Stimulated activated CD8-positive, alpha-beta memory T cell treated with anti-CD3 and anti-CD28 coated beads, Interleukin-4, amount 100 ng/mL, for 48 hours (primary cell): Measurements from ENCODE around the gene CHST1.

Experiments
- DNase-seq: peaks from one replicate; pipeline ENCODE4 v3.0.0-alpha.2; 2020

Gene CHST1

GRCh38 chr11:45673441-45673840 lies 8.0 kb upstream of the CHST1 start:
- no peak for DNase-seq

- no peak for DNase-seq
Observed at GRCh38 chr11:45672593-45672992, 7.2 kb upstream of the CHST1 start.

DNA sequence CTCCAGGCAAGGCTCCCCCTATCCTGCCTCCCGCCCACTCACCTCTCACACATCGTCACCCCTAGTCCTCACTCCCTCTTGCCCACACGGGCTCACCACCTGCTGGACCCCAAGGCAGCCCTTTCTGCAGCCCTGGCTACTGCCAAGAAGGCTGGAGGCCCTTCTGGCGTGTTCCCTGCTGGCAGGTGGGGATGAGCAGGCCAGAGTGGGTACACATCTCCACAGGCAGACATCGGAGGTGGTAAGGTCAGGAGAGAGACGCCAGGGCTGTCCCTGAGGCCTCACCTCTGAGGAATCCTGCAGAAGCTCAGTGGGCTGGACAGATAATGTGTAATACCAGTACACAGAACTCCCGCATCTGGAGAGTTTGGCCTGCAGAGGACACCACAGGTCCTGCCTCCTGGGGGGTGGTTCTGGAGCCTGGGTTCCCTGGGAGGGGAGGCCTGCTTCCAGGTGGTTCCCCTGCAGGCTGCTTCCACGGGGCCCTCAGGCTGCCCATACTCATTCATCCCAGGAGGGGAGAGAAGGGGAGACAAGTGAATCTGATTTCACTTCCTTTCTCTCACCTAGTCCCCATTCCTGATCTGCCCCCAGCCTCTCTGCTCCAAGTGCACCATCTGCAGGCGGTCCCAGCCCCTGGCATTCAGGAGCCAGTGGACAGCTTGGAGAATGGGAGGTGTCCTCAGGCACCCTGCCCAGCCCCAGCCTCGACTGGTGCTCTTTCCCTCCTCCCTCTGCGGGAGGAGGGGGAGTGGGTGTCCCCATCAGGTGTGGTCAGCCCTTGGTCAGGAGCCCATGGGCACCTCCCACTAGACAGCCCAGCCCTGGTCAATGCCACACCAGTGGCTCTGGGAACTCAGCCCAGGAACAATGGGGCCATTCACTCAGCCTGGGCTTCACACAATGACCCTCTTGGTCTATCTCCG lies 6.1 kb upstream of the CHST1 start:
- no peak for DNase-seq

GRCh38 chr11:45670386-45671135 lies 5.1 kb upstream of the CHST1 start:
- DNase-seq: no peak

GRCh38 chr11:45669956-45670355 lies 4.5 kb upstream of the CHST1 start:
- DNase-seq: no peak

GRCh38 chr11:45669146-45669545 lies 3.7 kb upstream of the CHST1 start:
- DNase-seq: no peak

- no peak for DNase-seq
Observed at GRCh38 chr11:45667929-45668680, 2.7 kb upstream of the CHST1 start.

- DNase-seq: no peak
Observed at GRCh38 chr11:45666648-45667642, 1.5 kb upstream of the CHST1 start.

- no peak for DNase-seq
Observed at GRCh38 chr11:45665933-45666647, 668 bp upstream of the CHST1 start.

DNA sequence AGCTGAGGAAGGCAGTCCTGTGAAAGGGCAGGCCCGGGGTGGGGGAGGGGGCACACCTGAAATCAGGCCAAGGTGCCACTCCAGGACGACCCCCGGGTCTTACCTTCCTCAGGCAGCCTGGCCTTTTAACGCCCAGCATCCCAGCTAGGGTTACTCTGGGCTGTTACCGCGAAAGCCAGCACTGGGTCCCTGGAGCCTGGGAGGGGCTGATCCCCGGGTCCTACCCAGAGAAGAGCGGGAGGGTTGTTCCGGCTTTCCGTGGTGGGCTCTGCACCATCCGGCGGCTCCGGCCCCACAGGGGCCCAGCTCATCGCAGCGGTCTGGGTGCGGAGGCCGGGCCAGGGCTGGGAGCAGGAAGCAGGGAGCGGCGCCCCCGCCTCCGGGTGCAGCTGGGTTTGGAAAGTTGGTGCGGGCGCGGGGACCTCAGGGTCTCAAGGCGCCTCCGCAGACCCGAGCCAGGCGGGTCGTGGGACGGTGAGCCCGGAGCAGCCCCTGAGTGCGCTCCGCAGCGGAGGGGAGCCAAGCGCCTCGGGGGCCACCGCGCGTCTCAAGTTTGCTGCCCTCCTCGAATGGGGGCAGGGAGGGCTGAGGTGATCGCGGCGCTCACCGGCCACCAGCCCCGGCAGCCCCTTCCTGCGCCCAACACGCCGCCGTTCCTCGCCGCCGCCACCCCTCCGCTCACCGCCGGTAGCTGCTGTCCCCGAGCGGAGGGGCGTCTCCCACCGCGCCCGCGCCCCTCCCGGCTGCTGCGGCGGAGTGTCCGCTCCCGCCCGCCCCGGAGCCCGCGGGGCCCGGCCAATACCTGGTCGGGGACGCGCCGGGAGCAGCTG lies 831 bp downstream of the CHST1 start:
- DNase-seq: no peak

DNA sequence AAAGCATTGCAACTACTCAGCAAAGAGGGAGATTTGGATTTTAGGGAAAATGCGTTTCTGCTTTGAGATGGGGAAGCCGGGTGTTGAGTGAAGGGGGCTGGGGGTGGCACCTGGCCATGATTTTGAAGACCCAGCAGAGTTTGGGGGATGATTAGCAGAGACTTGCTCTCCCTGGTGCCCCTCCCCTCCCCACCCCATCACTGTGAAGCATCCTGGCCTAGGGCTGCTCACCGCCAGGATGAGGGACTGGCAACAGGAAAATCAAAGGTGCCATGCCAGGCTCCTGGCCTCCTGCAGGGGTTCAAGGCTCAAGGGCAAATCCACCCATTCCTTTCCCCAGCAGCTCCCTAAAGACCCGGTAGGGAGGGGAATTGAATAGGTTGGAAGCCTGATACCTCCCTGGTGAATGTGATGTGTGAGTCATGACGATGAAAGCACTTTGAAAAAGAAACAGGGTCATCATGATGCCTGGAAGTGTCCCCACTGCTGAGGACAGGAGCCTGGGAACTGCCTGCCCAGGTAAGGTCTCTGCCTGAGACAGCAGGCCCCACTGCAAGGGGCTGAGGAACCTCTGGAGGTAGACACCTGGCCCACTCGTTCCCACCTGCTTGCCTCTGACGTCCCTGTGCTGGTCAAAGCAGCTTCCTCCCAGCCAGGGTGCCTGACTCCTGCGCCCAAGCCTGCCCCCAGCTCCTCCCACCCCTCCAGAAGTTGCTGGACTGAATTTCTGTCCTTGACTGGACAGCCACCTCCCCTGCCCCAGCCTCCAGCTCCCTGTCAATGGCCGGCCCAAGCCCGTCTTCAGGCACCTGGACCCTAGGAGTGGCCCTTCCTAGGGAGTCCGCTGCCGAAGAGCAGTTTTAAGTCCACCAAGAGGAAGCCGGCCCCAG lies 1.7 kb downstream of the CHST1 start:
- DNase-seq: no peak

GRCh38 chr11:45662665-45663485 lies 2.5 kb downstream of the CHST1 start:
- DNase-seq: peak; percentile 53

GRCh38 chr11:45662096-45662664 lies 3.2 kb downstream of the CHST1 start:
- DNase-seq: no peak

DNA sequence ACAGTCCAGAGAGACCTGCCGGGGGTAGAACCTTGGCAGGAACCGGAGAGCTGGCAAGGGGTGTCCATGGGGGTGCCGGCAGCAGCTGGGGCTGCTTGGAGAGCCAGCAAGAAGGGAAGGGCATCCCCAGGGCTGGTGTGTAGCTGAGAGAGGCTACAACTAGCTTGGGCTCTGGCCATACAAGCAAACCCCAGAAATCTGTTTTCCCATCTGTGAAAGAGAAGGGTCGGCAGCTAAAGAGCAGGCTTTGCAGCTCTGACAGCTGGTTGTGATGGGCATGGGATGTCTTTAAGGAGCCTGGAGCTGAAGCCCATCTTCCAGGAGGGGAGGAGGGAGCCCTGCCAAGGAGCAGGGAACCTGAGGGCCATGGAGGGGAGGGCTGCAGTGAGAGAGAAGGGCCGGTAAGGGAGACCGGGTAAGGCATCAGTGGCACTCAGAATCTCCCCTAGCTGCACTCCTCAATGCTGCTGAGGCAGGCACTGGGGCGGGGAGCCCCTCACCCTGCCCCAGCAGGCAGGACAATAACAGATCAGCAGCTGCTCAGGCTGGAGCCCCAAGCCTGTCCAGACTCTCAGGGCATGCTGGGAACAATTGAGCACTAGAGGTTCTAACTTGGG lies 3.9 kb downstream of the CHST1 start:
- no peak for DNase-seq

- DNase-seq: no peak
Observed at GRCh38 chr11:45660729-45661438, 4.5 kb downstream of the CHST1 start.

DNA sequence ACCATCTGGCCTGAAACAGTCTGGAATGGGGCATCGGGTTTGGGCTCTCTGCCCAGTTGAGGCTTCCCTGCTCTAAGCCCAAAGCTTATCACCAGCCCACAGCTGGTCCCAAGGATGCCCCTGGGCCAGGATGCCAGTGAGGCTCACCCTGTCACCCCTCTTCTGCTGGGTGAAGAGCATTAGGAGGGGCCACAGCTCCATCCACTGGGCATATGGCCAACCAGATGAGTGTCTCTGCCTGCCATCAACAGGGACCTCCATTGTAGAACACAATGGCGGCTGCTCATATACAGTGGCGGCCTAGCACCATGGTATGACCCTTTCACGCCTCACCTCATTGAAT lies 5.6 kb downstream of the CHST1 start:
- DNase-seq: no peak
